ENCODE data around the gene SMU1.

GRCh38 chr9:33065157-33066076, 11.1 kb downstream of the SMU1 start:
- TF ChIP-seq, protein P1, sequence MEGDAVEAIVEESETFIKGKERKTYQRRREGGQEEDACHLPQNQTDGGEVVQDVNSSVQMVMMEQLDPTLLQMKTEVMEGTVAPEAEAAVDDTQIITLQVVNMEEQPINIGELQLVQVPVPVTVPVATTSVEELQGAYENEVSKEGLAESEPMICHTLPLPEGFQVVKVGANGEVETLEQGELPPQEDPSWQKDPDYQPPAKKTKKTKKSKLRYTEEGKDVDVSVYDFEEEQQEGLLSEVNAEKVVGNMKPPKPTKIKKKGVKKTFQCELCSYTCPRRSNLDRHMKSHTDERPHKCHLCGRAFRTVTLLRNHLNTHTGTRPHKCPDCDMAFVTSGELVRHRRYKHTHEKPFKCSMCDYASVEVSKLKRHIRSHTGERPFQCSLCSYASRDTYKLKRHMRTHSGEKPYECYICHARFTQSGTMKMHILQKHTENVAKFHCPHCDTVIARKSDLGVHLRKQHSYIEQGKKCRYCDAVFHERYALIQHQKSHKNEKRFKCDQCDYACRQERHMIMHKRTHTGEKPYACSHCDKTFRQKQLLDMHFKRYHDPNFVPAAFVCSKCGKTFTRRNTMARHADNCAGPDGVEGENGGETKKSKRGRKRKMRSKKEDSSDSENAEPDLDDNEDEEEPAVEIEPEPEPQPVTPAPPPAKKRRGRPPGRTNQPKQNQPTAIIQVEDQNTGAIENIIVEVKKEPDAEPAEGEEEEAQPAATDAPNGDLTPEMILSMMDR (IDR thresholded peaks at IDR 0.05), result no peak
- TF ChIP-seq POLR2A (IDR thresholded peaks at IDR 0.05), result no peak
